HUES64 (cell line): Measurements from ENCODE around the gene COPZ1. TPM values are rescaled to one million over a fixed set of nuclear protein-coding genes. Genes with fewer than 3 reads are reported as not detected.
"Not testable (repeated sequence)": the region's sequence is repeated elsewhere in the genome, so short reads cannot be mapped to it uniquely, and the experiment has no call there.

Experiments
- H3K27ac ChIP-seq: 2 replicates; pipeline ENCODE4 v1.7.0; 2013; ENCODE audit warnings: low read depth, low read length, inconsistent platforms
- H3K27me3 ChIP-seq: 2 replicates; pipeline ENCODE4 v1.6.1; 2013; ENCODE audit warnings: mild to moderate bottlenecking, low read length; ENCODE audit not compliant: insufficient read depth
- H3K36me3 ChIP-seq: 2 replicates; pipeline ENCODE4 v1.6.1; 2013; ENCODE audit warnings: mild to moderate bottlenecking, low read length; ENCODE audit not compliant: insufficient read depth
- H3K4me1 ChIP-seq: 2 replicates; pipeline ENCODE4 v1.6.1; 2013; ENCODE audit warnings: mild to moderate bottlenecking, low read length, moderate library complexity; ENCODE audit not compliant: insufficient read depth
- H3K4me3 ChIP-seq: 2 replicates; pipeline ENCODE4 v1.5.1; 2013; ENCODE audit warnings: mild to moderate bottlenecking, low read length, moderate library complexity
- H3K9ac ChIP-seq: 2 replicates; pipeline ENCODE4 v1.6.1; 2013; ENCODE audit warnings: mild to moderate bottlenecking, low read depth, low read length
- H3K9me3 ChIP-seq: 2 replicates; pipeline ENCODE4 v1.6.1; 2013; ENCODE audit warnings: low read depth, low read length; ENCODE audit not compliant: insufficient read depth
- WGBS: fragments of 150-250, 120-280 bp; methylation state at CpG from one replicate; pipeline ENCODE4 v1.1.7; 2013; ENCODE audit warnings: missing lambda C conversion rate; 5-methylcytosine and 5-hydroxymethylcytosine counted together
- polyA plus RNA-seq, 2 experiments: library from polyadenylated mRNA; stranded (reverse); fragments of 50-300 nt; gene quantifications; one replicate each; pipeline ENCODE4 v1.2.3, GENCODE V29; 2013

The COPZ1 gene
- 74.1 TPM for polyA plus RNA-seq (2013, experiment 1 of 2)
- polyA plus RNA-seq (2013, experiment 2 of 2): 82.3 TPM

- no peaks in the 10 kb centered on the region for H3K27me3 ChIP-seq
- no peaks in the 10 kb centered on the region for H3K9me3 ChIP-seq
- H3K4me1 ChIP-seq: peaks cover 14% of the 10 kb centered on the region
- no peaks in the 10 kb centered on the region for H3K36me3 ChIP-seq
- WGBS: 1% methylated on average over 34 of the region's 34 CpGs
- H3K9ac ChIP-seq: peak within 1 kb of the TSS; percentile 96
- H3K27ac ChIP-seq: peak within 1 kb of the TSS; percentile 81
- peak within 1 kb of the TSS; percentile 96 for H3K4me3 ChIP-seq
These were observed at the start of gene COPZ1 for GRCh38 chr12:54324617-54325441. COPZ1 (plus strand) TSS chr12:54325131; CDS start chr12:54325164, 33 bp downstream.

- H3K4me1 ChIP-seq: peaks cover 6% of the 10 kb centered on the region; the same call in 1 of the 2 replicates
- no peak overlapping the region for H3K27ac ChIP-seq
- no peaks in the 10 kb centered on the region for H3K27me3 ChIP-seq
- no peak overlapping the region for H3K9ac ChIP-seq
- H3K9me3 ChIP-seq: no peaks in the 10 kb centered on the region
- H3K4me3 ChIP-seq: no peak overlapping the region
- WGBS: 95% methylated on average over 3 of the region's 3 CpGs
- peaks cover 53% of the 10 kb centered on the region for H3K36me3 ChIP-seq
These were observed 48.6 kb upstream of the COPZ1 start for GRCh38 chr12:54276368-54276767.

GRCh38 chr12:54277823-54278276 lies 47.1 kb upstream of the COPZ1 start:
- Histone ChIP-seq H3K9ac (peak overlapping the region; percentile 100), H3K27me3 (no peaks in the 10 kb centered on the region), H3K27ac (no peak overlapping the region), H3K36me3 (peaks cover 53% of the 10 kb centered on the region), H3K9me3 (no peaks in the 10 kb centered on the region), H3K4me3 (peak overlapping the region; percentile 93), H3K4me1 (peaks cover 9% of the 10 kb centered on the region; the same call in 1 of the 2 replicates)
- WGBS: 80% methylated on average over 5 of the region's 5 CpGs

GRCh38 chr12:54279227-54279631 lies 45.7 kb upstream of the COPZ1 start:
- WGBS: 0% methylated on average over 18 of the region's 19 CpGs
- H3K36me3 ChIP-seq: peaks cover 55% of the 10 kb centered on the region

GRCh38 chr12:54279632-54280467 lies 45.1 kb upstream of the COPZ1 start, which contains the start of gene CBX5:
CBX5 (minus strand) TSS chr12:54280122; CDS start chr12:54257650, 22,472 bp downstream.
- Histone ChIP-seq H3K27ac (peak within 1 kb of the TSS; percentile 99), H3K27me3 (no peaks in the 10 kb centered on the region), H3K9ac (peak within 1 kb of the TSS; percentile 100), H3K9me3 (no peaks in the 10 kb centered on the region), H3K4me1 (peaks cover 22% of the 10 kb centered on the region; the same call in 1 of the 2 replicates), H3K36me3 (peaks cover 58% of the 10 kb centered on the region), H3K4me3 (peak within 1 kb of the TSS; percentile 93)
- WGBS: under 1% methylated on average over 49 of the region's 49 CpGs

More at GRCh38 chr12:54279227-54279631, 45.7 kb upstream of the COPZ1 start:
- Histone ChIP-seq H3K4me3 (peak overlapping the region; percentile 93), H3K27ac (peak overlapping the region; percentile 99), H3K9ac (peak overlapping the region; percentile 100), H3K27me3 (no peaks in the 10 kb centered on the region), H3K9me3 (no peaks in the 10 kb centered on the region), H3K4me1 (peaks cover 21% of the 10 kb centered on the region; the same call in 1 of the 2 replicates)

- WGBS: under 1% methylated on average over 48 of the region's 48 CpGs
- no peaks in the 10 kb centered on the region for H3K27me3 ChIP-seq
- peaks cover 22% of the 10 kb centered on the region; the same call in 1 of the 2 replicates for H3K4me1 ChIP-seq
- H3K9me3 ChIP-seq: no peaks in the 10 kb centered on the region
- H3K36me3 ChIP-seq: peaks cover 66% of the 10 kb centered on the region
- peak within 1 kb of the TSS; percentile 100 for H3K9ac ChIP-seq
- peak within 1 kb of the TSS; percentile 93 for H3K4me3 ChIP-seq
- H3K27ac ChIP-seq: peak within 1 kb of the TSS; percentile 99
These were observed 44.3 kb upstream of the COPZ1 start, which contains the start of gene HNRNPA1 for GRCh38 chr12:54280468-54281260. HNRNPA1 (plus strand) TSS chr12:54280726; CDS start chr12:54280808, 82 bp downstream.

- H3K36me3 ChIP-seq: peaks cover 69% of the 10 kb centered on the region
- peak overlapping the region; percentile 100 for H3K9ac ChIP-seq
- not testable (repeated sequence) for H3K27me3 ChIP-seq, H3K9me3 ChIP-seq
- H3K4me3 ChIP-seq: peak overlapping the region; percentile 93
- H3K27ac ChIP-seq: peak overlapping the region; percentile 97
- H3K4me1 ChIP-seq: peaks cover 22% of the 10 kb centered on the region; the same call in 1 of the 2 replicates
- WGBS: 2% methylated on average over 9 of the region's 10 CpGs
These were observed 43.7 kb upstream of the COPZ1 start for GRCh38 chr12:54281261-54281638.

- H3K9me3 ChIP-seq, H3K27me3 ChIP-seq: not testable (repeated sequence)
- Histone ChIP-seq H3K27ac (peak overlapping the region; percentile 97), H3K4me1 (peaks cover 22% of the 10 kb centered on the region; the same call in 1 of the 2 replicates), H3K36me3 (peaks cover 73% of the 10 kb centered on the region), H3K9ac (peak overlapping the region; percentile 100), H3K4me3 (peak overlapping the region; percentile 93)
- WGBS: 0% methylated on average over 2 of the region's 4 CpGs
These were observed 43.2 kb upstream of the COPZ1 start for GRCh38 chr12:54281694-54282093.

GRCh38 chr12:54282949-54283593 lies 41.9 kb upstream of the COPZ1 start:
- Histone ChIP-seq H3K36me3 (peaks cover 86% of the 10 kb centered on the region), H3K27me3 (no peaks in the 10 kb centered on the region), H3K9ac (peak overlapping the region; percentile 100), H3K4me3 (peak overlapping the region; percentile 93), H3K27ac (peak overlapping the region; percentile 55; the same call in 1 of the 2 replicates), H3K9me3 (no peaks in the 10 kb centered on the region), H3K4me1 (peaks cover 21% of the 10 kb centered on the region; the same call in 1 of the 2 replicates)
- 65% methylated on average over 11 of the region's 11 CpGs for WGBS
